Stimulated activated naive CD8-positive, alpha-beta T cell treated with anti-CD3 and anti-CD28 coated beads, Interleukin-15, Interleukin-2, amounts not matched to agents 100 ng/mL and 50 ng/mL, for 24 hours (primary cell): ENCODE data around the gene P4HA1.
A peak's percentile ranks its signal among the peaks of the same experiment; 100 is the strongest.

Source experiments
- H3K27ac Mint-ChIP-seq: one replicate; pipeline ENCODE4 v1.8.0; 2021; ENCODE audit warnings: mild to moderate bottlenecking, mixed read lengths
- H3K27me3 Mint-ChIP-seq: one replicate; pipeline ENCODE4 v1.8.0; 2021; ENCODE audit warnings: mixed read lengths
- H3K36me3 Mint-ChIP-seq: one replicate; pipeline ENCODE4 v1.8.0; 2021; ENCODE audit warnings: low read depth, mixed read lengths
- H3K4me1 Mint-ChIP-seq: one replicate; pipeline ENCODE4 v1.8.0; 2021; ENCODE audit warnings: low read depth, mixed read lengths
- H3K4me3 Mint-ChIP-seq: one replicate; pipeline ENCODE4 v1.8.0; 2021; ENCODE audit warnings: mild to moderate bottlenecking, mixed read lengths
- H3K9me3 Mint-ChIP-seq: one replicate; pipeline ENCODE4 v1.8.0; 2021; ENCODE audit warnings: mixed read lengths

Gene P4HA1

DNA sequence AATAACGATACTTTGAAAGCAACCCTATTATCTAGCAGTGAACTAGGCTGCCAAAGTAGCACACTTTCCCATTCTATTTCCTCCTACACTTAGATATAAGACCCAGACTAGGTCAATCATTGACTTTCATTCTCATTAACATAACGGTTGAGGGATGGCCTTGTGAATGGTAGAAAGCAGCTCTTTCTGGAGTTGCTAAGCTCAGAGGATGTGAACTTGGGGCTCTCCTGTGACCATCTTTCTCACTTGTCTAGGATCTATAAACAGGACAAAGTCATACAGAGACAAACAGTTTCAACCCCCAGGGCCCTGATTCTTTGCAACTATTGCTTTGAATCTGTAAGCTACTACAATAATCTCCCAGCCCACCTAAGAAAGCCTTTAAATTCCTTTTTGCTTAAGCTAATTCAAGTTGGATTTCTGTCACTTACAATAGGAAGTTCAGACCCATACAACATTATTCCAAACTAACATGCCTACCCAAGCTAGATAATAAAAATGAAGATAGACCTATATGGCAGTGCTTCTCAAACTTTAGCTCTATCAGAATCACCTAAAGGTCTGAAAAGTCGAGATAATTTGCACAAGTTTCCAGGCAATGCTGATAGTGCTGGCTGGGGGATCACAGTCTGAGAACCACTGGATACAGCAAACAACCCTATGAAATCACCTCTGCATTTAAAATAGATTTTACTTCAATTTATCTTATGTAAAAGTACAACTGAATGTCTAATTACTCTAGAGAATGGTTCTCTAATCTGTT, 16.7 kb downstream of the P4HA1 start:
- peaks cover 16% of the 10 kb centered on the region for H3K4me1 Mint-ChIP-seq
- H3K4me3 Mint-ChIP-seq: no peak overlapping the region
- H3K9me3 Mint-ChIP-seq: no peaks in the 10 kb centered on the region
- no peak overlapping the region for H3K27ac Mint-ChIP-seq
- H3K27me3 Mint-ChIP-seq: no peaks in the 10 kb centered on the region
- H3K36me3 Mint-ChIP-seq: peaks cover 22% of the 10 kb centered on the region

DNA sequence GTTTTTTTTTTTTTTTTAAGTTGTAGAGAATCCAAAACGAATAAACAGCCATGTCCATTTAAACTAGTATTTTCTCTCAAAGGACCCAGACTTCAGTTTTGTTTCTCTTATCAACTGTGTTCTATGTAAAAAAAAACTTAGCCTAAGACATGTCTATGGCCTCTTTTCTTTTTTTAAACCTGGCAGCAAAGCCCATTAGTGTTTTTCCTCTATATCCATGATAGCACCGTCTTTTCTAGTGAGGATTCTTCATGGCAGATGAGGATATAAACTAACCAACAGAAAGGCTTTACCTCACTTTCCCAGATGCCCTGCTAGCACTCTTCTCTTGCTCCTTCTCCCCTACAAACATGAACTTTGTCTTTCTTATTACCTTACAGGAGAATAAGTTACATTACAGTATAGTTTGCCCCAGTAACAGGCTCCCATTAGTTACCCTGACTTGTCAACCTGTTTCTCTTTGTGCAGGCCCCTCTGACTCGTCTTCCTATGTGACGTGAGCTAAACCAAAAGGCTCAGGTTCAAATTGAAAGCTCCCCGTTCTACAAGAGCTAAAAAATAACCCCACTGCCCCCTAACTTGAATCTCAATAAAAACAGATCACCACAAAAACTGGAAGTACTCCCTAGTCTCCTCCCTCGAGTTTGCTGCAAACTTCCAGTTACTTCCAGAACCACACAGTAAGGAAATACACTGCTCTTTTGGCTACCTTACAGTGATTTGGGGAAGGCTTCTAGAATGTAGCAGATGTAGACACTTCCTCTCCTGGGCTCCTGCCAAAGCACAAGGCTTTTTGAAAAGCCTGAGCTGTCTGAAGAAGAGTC, 20.1 kb downstream of the P4HA1 start:
- Mint-ChIP-seq H3K36me3 (peaks cover 30% of the 10 kb centered on the region), H3K9me3 (no peaks in the 10 kb centered on the region), H3K4me1 (peaks cover 9% of the 10 kb centered on the region), H3K4me3 (no peak overlapping the region), H3K27me3 (no peaks in the 10 kb centered on the region), H3K27ac (peak overlapping the region; percentile 32)

DNA sequence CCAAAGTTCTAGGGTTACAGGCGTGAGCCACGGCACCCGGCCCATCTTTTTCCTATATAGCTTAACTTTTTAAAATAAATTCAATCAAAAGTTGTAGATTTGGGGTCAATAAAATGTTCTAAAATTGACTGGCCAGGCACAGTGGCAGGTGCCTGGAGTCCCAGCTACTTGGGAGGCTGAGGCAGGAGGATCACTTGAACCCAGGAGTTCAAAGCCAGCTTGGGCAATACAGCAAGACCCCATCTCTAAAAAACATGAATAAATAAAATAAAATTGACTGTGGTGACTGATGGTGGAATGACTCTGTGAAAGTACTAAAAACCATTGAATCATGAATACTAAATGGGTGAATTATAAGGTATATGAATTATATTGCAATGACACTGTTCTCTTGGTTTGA, 20.8 kb downstream of the P4HA1 start:
- Mint-ChIP-seq H3K4me1 (peaks cover 9% of the 10 kb centered on the region), H3K4me3 (no peak overlapping the region), H3K27me3 (no peaks in the 10 kb centered on the region), H3K9me3 (no peaks in the 10 kb centered on the region), H3K27ac (no peak overlapping the region), H3K36me3 (peaks cover 38% of the 10 kb centered on the region)

DNA sequence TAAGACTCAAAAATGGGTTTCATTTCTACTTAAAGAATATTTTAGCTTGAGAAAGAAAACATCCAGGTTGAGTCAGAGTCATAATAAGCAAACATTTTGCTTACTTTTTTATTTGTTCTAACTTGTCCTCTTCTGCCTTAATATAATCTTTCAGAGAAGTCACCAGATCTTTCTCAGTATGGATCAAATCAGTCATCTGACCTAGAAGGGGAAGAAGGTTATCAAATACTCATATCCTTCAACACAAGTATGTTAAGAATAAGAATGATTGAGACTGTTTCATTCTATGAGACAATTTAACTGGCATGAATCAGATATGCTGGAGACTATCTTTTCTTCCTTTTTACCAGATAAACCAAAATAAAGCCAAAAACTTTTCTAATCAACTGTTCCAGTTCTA, 23.0 kb downstream of the P4HA1 start:
- Mint-ChIP-seq H3K27ac (no peak overlapping the region), H3K4me3 (no peak overlapping the region), H3K27me3 (no peaks in the 10 kb centered on the region), H3K4me1 (peaks cover 9% of the 10 kb centered on the region), H3K9me3 (no peaks in the 10 kb centered on the region), H3K36me3 (peaks cover 42% of the 10 kb centered on the region)

DNA sequence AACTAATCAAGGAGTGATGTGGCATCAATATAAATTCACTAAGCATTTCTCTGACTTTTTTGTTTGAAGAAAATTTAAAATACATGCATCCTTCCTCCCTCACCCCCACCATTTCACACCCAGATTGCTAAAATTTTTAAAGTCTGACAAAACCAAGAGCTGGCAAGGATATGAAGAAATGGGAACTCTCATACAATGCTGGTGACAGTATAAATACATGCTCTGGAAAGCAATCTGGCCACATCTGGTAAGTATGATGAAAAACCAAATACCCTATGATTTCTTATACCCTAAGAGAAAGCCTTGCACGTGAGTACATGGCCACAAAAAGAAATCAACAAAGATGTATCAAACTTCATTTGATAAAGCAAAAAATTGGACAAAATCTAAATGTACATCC, 31.2 kb downstream of the P4HA1 start:
- H3K4me3 Mint-ChIP-seq: no peak overlapping the region
- peaks cover 14% of the 10 kb centered on the region for H3K4me1 Mint-ChIP-seq
- H3K36me3 Mint-ChIP-seq: peaks cover 55% of the 10 kb centered on the region
- H3K9me3 Mint-ChIP-seq: no peaks in the 10 kb centered on the region
- no peak overlapping the region for H3K27ac Mint-ChIP-seq
- H3K27me3 Mint-ChIP-seq: no peaks in the 10 kb centered on the region

DNA sequence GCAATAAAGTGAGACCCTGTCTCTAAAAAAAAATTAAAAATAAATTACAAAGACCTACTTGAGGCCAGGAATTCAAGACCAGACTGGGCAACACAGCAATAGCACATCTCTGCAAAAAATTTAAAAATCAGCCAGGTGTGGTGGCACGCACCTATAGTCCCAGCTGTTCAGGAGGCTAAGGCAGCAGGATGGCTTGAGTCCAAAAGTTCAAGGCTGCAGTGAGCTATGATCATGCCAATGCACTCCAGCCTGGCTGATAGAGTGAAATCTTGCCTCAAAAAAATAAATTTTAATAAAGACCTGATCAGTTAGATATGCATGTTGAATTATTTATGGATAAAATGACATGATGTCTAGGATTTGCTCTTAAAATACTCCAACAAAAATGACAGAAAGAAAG, 34.9 kb downstream of the P4HA1 start:
- H3K9me3 Mint-ChIP-seq: no peaks in the 10 kb centered on the region
- H3K27me3 Mint-ChIP-seq: no peaks in the 10 kb centered on the region
- peaks cover 56% of the 10 kb centered on the region for H3K36me3 Mint-ChIP-seq
- peaks cover 21% of the 10 kb centered on the region for H3K4me1 Mint-ChIP-seq
- no peak overlapping the region for H3K4me3 Mint-ChIP-seq
- H3K27ac Mint-ChIP-seq: peak overlapping the region; percentile 65

DNA sequence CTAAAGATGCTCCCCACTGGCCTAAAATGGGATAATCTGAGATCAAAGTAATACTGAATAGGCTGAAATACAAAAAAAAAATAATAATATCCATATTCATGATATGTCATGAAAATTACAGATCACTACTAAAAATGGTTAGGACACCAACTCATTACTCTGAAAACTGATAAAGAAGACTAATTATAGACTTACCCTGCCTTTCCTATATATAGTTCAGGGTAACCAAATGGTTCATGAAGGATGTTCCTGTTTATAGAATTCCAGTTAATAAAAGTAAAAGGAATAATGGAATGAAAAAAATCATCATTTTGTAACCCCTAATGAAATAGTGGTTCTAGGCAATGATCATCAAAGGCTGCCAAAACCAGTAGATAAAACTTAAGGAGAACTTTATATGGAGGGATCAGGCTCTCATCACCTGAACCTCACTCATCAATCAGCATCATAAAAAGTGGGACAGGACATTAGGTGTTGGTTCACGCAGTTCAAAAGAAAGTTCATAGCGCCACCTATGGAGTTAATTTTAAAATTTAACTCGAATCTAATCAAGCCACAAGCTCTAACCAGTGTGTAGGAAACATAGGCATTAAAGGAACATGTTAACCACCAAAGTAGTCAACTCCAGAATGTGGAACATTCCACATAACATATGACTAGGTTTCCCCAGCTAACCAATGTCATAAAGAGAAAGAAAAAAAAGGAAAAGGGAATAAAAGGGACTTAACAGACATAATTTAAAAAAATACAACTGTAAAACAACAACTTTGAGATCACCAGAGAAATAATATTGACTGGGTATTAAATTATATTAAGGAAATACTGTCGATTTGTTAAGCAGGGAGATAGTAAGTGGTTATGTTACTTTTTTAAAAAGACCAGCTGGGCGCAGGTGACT, 35.7 kb downstream of the P4HA1 start:
- peaks cover 53% of the 10 kb centered on the region for H3K36me3 Mint-ChIP-seq
- peak overlapping the region; percentile 53 for H3K4me3 Mint-ChIP-seq

DNA sequence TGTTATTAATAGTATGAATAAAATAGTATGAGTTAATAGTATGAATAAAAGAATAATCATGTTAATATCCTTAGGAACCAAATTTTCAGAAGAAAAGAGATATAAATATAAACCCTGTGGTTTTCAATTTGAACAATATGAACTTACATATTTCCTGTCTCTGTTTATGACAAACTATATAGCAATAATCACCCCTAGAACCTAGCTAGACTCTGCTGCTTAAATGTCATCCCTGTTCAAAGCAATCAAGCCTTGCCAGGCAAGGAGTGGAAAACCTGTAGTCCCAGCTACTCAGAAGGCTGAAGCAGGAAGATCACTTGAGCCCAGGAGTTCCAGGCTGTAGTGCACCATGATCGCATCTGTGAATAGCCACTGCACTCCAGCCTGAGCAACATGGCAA, 36.5 kb downstream of the P4HA1 start:
- H3K4me3 Mint-ChIP-seq: no peak overlapping the region
- H3K27me3 Mint-ChIP-seq: no peaks in the 10 kb centered on the region
- peaks cover 55% of the 10 kb centered on the region for H3K36me3 Mint-ChIP-seq
- H3K4me1 Mint-ChIP-seq: peaks cover 21% of the 10 kb centered on the region
- no peaks in the 10 kb centered on the region for H3K9me3 Mint-ChIP-seq
- H3K27ac Mint-ChIP-seq: peak overlapping the region; percentile 90

More for the DNA sequence above, 35.7 kb downstream of the P4HA1 start:
- no peaks in the 10 kb centered on the region for H3K9me3 Mint-ChIP-seq
- peak overlapping the region; percentile 90 for H3K27ac Mint-ChIP-seq
- peaks cover 21% of the 10 kb centered on the region for H3K4me1 Mint-ChIP-seq
- H3K27me3 Mint-ChIP-seq: no peaks in the 10 kb centered on the region

DNA sequence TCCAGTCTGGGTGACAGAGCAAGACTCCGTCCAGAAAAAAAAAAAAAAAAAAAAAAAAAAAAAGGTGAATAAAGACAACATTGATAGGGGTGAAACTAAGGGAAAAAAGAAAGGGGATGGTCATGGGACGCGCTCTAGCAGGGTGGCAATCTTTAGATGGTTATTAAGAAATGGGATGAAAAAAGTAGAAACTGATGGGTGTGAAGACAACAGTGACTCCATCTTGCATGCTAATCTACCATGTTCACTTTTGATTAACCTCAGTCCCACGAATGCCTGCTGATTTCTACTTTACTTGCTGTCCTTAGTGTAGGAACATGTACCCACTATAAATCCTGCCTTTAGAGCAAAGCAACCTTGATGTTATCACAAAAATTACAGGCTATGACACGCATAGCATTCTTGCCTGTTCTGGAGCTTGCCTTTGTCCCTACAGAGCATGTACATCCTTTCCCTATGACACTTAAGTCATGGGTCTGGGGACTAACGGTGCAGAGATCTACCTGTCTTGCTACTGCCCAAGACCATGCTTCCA, 38.5 kb downstream of the P4HA1 start:
- no peaks in the 10 kb centered on the region for H3K9me3 Mint-ChIP-seq
- peaks cover 25% of the 10 kb centered on the region for H3K4me1 Mint-ChIP-seq
- no peak overlapping the region for H3K4me3 Mint-ChIP-seq
- H3K27me3 Mint-ChIP-seq: no peaks in the 10 kb centered on the region
- H3K27ac Mint-ChIP-seq: no peak overlapping the region
- H3K36me3 Mint-ChIP-seq: peaks cover 54% of the 10 kb centered on the region

DNA sequence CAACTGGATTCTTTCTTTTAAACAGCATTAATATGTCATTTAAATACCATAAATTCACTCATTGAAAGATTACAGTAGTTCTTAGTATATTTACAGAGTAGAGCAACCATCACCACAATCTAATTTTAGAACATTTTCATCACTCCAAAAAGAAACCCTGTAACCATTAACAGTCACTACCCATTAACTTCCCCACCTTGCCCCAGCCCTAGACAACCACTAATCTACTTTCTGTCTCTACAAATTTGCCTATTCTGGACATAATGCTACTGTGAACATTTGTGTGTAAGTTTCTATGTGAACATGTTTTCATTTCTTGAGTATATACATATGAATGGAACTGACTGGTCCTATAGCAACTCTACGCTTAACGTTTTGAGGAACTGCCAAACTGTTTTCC, 42.4 kb downstream of the P4HA1 start:
- Mint-ChIP-seq H3K27me3 (no peaks in the 10 kb centered on the region), H3K9me3 (no peaks in the 10 kb centered on the region), H3K27ac (no peak overlapping the region), H3K36me3 (peaks cover 66% of the 10 kb centered on the region), H3K4me1 (peaks cover 4% of the 10 kb centered on the region), H3K4me3 (no peak overlapping the region)

DNA sequence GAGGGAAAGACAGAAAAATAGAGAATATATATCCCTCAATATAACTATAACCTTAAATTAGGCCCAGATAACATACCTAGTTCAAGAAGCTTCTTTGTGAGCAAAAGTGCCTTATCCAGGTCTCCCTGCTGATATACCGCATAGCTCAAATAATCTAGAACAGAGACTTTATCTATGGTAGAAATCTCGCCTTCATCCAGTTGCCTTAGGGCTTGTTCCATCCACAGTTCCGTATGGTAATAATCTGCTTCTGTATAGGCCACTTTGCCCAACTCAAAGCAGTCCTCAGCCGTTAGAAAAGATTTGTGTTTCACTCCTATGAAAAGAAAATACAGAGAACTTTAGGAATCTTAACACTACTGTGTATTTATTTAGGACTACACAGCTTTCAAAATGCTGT, 43.4 kb downstream of the P4HA1 start:
- no peaks in the 10 kb centered on the region for H3K9me3 Mint-ChIP-seq
- H3K4me1 Mint-ChIP-seq: peaks cover 4% of the 10 kb centered on the region
- H3K27me3 Mint-ChIP-seq: no peaks in the 10 kb centered on the region
- peaks cover 63% of the 10 kb centered on the region for H3K36me3 Mint-ChIP-seq
- no peak overlapping the region for H3K27ac Mint-ChIP-seq
- H3K4me3 Mint-ChIP-seq: no peak overlapping the region

DNA sequence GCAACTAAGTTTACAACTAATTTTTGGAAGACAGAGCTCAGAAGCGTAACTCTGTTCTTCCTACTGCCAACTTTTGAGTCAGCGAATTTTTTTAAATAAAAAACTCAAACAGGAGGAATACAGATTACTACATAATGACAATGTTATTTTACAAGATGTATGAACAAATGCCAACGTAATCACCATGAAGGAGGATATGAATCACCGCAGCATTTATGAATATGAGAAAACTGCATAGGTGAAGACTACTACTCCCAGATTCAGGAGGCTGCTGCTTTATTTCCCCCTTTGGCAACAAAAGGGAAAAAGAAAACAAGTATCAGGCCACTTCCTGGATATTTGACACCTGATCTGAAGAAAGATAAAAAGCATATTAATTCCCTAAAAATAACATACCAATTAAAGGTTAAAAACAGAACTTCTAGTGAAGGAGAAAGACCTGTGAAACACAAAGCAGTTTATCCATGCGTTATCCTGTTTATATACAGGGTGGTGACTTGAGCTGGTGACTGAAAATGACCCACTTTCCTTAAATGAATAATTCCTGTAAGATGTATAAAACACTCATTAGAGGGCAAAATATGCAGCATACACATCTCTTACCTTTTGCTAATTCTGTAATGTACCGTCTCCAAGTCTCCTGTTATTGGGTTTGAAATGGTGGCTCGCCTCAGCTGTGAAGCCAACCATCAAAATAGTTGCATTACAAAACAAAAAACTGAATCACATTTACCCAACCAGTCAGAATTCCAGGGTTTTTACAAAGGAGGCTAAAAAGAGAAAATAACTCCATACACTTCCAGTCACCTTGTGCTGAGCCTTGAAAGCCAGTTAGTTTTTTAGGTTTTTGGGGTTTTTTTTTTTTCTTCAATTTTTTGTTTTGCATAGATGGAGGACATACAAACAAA, 52.0 kb downstream of the P4HA1 start:
- H3K4me1 Mint-ChIP-seq: no peaks in the 10 kb centered on the region
- no peak overlapping the region for H3K27ac Mint-ChIP-seq
- H3K4me3 Mint-ChIP-seq: no peak overlapping the region
- no peaks in the 10 kb centered on the region for H3K27me3 Mint-ChIP-seq
- H3K36me3 Mint-ChIP-seq: peaks cover 65% of the 10 kb centered on the region
- H3K9me3 Mint-ChIP-seq: no peaks in the 10 kb centered on the region

DNA sequence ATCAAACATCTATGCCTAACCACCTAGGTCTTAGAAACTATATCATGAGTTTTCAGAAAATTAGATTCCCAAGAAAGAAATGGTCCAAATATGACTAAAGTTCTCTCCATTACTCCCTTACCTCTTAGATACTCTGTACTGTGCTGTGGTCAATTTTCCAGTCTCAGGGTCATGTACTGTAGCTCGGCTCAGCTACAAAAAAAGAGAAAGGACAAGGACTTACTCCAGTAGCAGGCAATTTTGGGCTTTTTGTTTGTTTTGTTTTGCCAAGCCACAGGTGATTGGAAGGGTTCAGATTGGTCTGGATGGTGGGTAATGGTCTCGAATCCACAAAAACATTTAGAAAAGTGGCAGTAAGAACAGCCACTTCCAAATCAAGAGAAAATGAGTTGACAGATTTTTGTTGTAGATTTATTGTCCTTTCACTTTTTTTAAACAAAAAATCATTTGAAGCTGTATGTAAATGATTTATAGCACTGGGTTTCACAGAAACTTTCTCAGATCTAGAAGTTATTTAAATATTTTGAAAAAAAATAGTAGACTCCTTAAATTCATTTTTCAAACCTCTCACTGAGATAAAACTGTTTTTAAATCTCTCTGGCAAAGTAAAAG, 52.8 kb downstream of the P4HA1 start:
- H3K9me3 Mint-ChIP-seq: no peaks in the 10 kb centered on the region
- H3K27me3 Mint-ChIP-seq: no peaks in the 10 kb centered on the region
- no peak overlapping the region for H3K27ac Mint-ChIP-seq
- no peaks in the 10 kb centered on the region for H3K4me1 Mint-ChIP-seq
- H3K36me3 Mint-ChIP-seq: peaks cover 62% of the 10 kb centered on the region
- no peak overlapping the region for H3K4me3 Mint-ChIP-seq
